Esophagus muscularis mucosa (tissue), 4 donors: Measurements from ENCODE around the gene RNF222.

Source experiments
- EP300 ChIP-seq: sonication (generic); formaldehyde crosslinking; IDR thresholded peaks from one replicate; pipeline ENCODE4 v1.6.1; 2017; ENCODE audit warnings: antibody characterized with exemption
- POLR2A ChIP-seq: fragments of 450-650 bp; IDR thresholded peaks from one replicate; pipeline ENCODE4 v1.6.1; 2017; ENCODE audit warnings: antibody characterized with exemption, moderate library complexity, mild to moderate bottlenecking, low read depth
- POLR2AphosphoS5 ChIP-seq, 2 donors: sonication (generic); formaldehyde crosslinking; IDR thresholded peaks; one replicate each; pipeline ENCODE4 v1.6.1; 2017; ENCODE audit warnings: antibody characterized with exemption in 2 of 2
- TF ChIP-seq, protein P1 (sequence below), 3 experiments: fragments of 200-600 bp in 2 of 3; fragments of 450-650 bp in 1 of 3; sonication (generic) in 2 of 3; IDR thresholded peaks; one replicate each; pipeline ENCODE4 v1.5.1; 2017 to 2019; ENCODE audit warnings: antibody characterized with exemption in 3 of 3, mild to moderate bottlenecking in 2 of 3, moderate library complexity in 1 of 3

DNA sequence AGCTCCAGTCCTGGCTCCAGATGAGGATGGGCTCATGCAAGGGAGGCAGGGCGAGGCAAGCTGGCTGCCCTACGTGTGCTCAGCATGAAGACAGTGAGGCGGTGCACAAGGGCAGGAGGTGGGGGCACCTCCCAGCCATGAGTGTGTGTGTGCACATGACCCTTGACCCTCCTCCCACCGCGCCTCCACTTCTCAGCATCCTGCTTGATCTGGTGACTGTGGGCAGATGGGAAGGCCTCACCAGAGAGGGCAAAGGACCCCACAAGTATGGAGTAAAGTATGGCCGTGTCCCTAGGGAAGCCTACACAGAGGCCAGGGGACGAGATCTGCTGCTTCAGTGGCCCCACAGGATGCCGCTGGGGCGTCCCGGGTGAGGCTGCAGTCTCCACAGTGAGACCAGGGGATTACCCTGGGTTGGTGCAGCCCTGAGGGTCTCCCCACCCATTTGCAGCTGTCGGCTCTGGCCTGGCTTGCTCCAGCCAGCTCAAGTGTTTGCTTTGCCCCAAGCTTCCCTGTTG lies 7.9 kb upstream of the RNF222 start:
- TF ChIP-seq POLR2A (no peak), POLR2AphosphoS5 (IDR thresholded peaks at IDR 0.05) (no peak), EP300 (no peak)
- TF ChIP-seq, protein P1, sequence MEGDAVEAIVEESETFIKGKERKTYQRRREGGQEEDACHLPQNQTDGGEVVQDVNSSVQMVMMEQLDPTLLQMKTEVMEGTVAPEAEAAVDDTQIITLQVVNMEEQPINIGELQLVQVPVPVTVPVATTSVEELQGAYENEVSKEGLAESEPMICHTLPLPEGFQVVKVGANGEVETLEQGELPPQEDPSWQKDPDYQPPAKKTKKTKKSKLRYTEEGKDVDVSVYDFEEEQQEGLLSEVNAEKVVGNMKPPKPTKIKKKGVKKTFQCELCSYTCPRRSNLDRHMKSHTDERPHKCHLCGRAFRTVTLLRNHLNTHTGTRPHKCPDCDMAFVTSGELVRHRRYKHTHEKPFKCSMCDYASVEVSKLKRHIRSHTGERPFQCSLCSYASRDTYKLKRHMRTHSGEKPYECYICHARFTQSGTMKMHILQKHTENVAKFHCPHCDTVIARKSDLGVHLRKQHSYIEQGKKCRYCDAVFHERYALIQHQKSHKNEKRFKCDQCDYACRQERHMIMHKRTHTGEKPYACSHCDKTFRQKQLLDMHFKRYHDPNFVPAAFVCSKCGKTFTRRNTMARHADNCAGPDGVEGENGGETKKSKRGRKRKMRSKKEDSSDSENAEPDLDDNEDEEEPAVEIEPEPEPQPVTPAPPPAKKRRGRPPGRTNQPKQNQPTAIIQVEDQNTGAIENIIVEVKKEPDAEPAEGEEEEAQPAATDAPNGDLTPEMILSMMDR (IDR thresholded peaks at IDR 0.05): no peak
